GM21515 (cell line): ENCODE data around the gene BOC.

Experiments
- ATAC-seq: cut with Tn5 transposase; IDR thresholded peaks from one replicate; pipeline ENCODE4 v1.9.1; 2021; ENCODE audit not compliant: unreplicated experiment

The BOC gene

DNA sequence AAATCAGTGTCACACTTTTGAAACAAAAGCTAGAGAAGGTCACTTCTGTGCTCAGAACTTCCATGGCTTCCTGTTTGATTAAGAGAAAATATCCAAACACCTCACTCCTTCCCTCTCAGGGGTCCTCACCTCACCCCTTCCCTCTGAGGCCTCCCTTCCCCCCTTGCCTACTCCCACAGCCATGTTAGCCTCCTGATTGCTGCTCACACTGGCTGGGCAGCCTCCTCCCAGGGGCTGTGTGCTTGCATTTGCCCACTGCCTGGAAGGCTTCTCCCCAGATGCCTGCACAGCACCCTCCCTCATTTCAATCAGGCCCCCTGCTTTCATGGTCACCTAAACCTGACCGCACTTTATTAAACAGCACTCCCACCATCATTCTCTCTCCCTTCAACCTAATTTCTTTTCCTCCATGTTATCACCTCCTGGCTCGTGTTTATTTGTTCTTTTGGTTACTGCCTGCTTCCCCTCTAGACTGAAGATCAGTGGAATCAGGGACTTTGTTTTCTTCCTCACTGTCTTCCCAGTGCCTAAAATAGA is 10.4 kb downstream of the BOC start:
- ATAC-seq: no peak

DNA sequence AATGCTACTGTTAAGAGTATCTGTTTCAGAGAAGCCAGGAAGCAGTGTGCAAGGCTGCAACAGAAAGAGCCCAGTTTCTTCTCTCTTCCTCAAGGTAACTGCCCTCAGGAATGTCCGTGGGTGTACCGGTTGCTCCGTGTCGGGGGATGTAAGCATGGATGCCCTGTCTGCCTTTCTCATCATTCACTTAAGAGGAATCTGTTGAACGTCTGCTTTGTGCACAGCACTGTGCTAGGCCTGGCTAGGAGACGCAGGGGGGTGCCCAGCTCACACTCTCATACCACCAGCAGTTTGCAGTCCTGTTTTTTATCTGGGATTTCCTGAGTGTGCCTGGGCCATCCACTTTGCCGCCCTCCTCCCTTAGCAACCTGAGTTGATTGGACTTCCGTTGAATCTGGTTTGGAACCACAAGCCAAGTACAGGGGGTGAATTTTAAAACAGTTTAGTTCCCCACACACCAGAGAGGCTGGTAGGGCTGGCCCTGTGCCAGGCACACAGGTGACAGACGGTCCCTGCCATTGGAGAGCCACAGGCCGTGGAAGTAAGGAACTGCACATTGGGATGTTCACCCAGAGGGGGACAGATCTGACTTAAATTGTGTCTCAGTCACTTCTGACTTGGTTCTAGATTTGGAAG is 11.2 kb downstream of the BOC start:
- ATAC-seq: no peak

DNA sequence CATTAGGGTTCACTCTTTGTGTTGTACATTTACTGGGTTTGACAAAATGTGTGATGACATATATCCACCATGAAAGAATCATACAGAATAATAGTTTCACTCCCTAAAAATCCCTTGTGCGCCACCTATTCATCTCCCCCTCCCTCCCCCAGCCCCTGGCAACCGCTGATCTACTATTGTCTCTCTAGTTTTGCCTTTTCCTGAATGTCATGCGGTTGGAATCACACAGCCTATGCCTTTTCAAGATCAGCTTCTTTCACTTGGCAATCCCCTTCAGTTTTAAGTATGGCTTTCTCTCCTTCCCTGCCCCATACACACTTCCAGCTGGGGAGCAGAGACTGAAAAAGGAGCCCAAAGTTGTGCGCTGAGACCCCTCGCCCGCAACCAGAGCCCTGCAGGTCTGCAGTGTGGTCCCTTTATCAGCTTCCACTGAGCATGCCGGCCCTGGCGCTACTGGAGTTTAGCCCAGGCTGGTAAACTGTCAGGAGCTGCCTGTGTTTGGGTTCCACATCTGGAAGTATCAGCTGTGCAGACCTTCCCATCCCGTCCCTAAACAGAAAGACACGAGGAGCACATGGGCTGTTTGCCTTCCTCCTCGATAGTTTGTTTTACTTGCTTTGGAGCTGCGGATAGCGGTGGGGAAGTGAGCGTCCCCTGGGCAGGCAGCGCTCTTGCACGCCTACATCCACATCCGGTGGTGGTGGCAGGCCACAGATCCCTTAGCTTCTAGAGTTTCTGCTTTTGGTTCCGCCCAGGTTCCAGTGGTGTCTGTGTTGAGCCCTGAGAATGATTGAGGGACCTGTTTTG is 12.3 kb downstream of the BOC start:
- ATAC-seq: peak; percentile 73

DNA sequence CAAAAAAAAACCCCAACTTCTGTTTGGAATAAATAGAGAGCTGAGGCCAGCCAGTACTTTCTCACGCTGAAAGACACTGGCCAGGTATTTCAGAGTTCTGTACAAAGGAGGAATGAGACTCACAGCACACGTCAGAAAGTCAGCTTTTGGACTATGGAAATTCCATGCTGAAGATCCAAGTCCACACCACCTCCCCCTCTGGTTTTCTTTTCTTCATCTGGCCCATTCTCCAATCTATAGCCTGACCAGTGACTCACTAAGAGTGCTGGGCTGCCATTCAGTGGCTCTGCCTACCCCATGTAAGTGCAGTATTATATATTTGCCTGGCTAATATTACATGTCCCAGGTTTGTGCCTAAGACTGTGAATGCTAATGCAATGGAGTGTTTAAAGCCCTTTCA is 13.9 kb downstream of the BOC start:
- no peak for ATAC-seq

DNA sequence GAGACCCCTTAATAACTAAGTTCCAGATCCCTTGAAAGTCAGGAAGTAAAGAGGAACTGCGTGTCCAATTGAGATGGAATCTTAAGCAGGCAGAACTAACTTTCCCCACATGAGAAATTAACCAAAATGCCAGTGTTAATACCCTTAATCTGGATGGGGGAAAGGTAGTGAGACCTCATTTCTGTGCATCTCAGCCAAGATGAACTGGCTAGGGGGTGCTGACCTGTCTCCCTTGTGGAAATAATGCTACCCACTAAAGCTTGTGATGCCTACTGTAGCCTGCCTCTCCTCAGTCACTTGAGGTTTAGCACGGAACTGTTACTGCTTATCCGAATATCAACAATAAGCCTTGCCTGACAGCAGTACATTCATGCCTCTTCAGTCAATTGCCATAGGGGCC is 15.1 kb downstream of the BOC start:
- no peak for ATAC-seq

DNA sequence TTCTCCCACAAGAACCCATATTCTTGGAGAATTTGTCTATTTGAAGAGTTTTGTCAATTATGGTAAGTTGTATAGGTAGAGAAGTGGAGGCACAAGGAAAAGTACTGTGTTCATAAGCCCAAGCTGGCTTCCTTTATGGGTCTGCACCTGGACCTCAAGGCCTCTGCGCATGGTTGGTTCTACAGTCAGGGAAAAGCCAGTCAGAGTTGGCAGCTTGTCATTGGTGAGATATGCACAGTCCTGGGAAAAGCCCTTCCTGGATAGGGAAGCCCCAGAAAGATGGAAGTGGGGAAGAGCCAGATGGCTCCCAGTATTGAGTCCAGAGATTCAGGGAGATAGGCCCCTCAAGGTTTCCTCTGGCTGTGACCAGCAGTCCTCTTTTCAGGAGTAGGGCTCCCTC is 15.8 kb downstream of the BOC start:
- ATAC-seq: no peak

DNA sequence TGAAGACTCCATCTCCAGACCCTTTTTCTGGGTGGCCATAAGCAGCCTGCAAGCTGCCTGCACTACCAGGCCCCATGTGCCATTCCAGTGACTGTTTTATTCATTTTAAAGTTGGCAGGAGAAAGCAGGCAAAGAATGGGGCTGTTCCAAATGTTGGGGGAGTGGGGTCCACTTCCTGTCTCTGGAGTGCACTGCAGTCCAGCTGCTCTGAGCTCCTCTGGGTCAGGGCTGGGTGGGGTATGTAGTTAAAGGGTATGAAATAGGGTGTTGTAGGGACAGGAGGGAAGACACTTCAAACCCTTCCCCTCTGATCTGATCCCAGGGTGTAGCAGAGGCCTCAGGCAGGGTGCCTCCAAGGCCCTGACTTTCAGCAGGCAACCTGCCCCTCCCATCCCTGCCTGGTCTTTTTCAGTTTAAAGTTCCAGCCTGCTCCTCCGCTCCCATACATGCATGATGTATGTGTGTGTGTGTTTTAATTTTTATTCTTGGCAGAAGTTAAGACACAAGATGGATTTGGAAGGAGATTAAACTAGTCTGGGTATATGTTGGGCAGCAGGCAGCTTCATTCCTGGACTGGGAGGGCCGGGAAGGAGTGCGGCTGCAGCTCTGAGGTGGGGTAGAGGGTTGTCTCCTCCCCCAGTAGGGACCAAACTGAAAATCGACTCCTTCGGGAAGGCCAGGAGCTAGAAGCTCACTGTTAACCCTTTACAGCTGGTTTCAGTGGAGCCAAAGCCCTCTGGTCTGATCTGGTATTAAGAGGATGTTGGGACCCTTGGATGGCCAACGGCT is 17.3 kb downstream of the BOC start:
- ATAC-seq: no peak

DNA sequence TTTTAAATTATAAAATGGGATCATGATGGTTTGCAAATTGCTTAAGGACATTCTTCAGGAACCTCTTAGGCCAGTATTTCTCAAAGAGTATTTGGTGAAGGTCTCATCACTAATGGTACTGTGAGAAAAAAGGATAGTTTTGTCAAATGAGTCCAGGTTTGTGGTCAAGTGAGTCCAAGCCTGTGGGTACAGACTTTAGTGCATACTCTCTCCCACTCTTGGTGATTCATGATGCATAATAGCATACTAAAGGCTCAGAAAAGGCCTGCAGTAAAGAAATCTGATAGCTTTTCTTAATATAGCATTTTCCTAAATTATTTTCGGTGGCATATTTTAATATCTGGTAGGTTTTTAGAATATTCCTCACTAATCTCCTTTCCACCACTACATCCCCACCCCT is 20.0 kb downstream of the BOC start:
- ATAC-seq: no peak

DNA sequence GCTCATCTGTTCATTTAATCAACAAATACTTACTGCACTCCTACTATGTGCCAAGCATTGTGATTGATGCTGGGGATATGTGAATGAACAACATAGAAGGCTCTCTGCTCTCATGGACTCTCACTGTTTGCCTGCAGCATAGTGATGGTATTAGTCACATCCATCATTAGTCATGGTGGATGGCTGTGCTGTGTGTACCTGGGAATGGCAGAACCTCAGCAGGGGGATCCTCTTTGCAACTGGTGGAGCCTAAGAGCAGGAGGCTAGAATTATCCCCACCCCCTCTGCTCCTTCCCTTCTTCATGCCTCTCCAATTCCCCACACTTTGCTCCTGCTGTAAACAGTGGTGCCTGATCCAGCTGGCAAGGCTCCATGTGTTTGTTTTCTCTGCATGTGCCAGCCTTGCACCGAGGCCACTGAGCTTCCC is 20.5 kb downstream of the BOC start:
- ATAC-seq: no peak

DNA sequence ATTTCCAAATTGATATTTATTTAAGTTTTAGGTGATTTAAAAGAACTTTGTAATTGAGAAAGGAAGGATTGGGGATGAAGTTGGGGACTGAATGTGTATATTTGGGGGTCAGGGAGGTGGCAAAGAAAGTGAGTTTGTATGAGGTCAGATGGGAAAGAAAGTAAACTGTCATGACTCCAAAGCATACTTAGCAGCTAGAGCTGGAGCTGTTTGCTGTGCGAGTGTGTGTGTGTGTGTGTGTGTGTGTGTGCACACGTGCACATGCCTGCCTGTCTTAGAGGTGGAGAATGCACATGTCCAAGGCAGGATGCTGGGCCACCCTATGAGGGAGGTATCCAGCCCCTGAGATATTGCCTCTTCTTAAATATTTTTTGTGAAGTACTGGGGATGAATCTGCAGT is 21.0 kb downstream of the BOC start:
- ATAC-seq: no peak

DNA sequence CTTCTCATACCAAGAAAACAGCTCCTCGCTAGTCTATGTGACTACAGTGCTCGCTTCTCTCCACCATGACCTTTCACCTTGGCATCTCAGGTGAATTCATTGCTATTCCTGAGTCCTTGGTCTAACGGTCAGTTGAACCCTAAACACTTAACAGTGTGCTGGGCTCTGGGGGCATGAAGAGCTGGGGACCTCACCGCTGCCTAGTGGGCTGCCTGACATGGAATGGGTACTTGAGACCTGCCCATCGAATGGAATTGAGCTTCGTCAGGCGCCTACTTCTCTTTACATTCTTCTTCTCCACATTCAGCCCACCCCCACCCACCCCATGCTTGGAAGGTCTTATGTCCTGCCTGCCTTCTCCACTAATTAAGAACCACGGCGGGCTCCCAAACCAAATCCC is 22.1 kb downstream of the BOC start:
- no peak for ATAC-seq

DNA sequence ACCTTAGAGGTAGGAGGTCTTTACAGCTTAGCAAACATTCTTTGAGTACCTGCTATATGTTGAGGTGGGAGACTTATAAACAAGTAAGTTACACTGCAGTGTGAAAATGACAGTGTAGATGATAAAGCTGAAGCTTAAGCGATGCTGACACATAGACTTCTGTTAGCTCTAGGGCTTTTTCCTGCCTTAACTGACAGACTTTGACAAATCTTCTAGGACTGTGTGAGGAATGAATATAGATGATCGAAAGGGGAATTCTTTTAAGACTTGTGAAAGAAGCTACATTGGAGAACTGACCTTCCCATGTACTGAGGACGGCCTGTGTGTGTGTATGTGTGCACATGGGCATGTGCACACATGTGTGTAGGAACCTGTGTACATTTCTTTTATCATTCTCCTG is 22.7 kb downstream of the BOC start:
- no peak for ATAC-seq

DNA sequence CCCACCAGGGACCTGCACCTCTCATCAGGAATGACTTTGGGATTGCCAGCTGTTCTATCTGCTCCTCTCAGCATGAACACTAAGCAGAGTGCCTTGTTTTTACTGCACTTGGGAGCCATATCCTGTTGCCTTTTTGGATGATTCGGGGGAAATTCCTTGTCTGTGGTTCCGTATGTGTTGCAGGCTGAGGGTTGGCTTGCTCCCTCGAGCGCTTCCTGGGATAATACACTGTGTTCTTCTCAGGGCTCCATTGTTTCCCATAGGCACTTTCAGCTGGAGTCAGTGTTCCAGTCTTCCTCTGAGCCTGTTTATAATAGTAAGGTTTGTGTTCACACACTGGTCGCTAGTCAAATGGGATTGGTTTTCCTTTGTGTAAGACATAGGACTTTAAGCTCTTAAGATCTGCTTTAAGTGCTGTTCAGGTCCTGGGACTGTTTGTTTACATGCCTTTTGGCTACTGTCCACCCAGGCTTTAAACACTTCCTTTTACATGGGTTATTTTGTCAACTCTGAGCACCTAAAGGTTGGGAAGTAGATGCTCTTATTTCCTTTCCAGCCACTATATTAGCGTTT is 23.4 kb downstream of the BOC start:
- ATAC-seq: no peak

DNA sequence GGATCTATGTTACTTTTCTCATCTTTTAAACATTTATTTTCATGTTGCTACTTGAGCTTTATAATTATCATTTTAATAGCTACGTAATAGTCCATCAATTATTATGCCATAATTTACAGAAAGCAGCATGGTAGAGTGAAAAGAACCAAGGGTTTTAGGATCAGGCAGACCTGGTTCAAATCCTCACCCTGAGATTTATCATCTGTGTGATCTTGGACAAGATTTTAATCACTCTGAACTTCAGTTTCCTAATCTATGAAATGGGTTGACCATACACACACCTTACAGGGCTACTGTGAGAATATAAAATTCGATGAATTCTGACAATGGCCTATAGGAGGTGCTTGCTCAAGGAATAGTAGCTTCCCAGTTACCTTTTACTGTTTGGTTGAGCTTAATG is 27.1 kb downstream of the BOC start:
- ATAC-seq: no peak

DNA sequence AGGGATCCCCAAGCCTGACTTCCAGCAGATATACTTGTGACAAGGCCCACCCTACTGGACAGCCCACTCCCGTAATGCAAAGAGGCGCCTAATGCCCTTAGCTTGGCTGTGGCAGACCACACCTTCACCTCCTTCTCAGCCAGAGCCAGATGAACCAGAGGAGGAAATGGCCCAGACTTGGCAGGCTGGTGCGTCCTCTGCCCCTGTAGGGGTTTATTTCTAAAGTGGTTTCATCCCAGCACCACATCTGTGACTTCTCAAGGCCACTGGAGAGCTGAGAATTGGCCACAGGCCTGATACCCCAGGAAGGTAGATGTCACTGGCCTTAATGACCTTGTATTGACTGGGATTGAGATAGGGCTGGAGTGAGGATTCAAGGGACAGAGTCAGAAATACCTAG is 29.5 kb downstream of the BOC start:
- no peak for ATAC-seq

DNA sequence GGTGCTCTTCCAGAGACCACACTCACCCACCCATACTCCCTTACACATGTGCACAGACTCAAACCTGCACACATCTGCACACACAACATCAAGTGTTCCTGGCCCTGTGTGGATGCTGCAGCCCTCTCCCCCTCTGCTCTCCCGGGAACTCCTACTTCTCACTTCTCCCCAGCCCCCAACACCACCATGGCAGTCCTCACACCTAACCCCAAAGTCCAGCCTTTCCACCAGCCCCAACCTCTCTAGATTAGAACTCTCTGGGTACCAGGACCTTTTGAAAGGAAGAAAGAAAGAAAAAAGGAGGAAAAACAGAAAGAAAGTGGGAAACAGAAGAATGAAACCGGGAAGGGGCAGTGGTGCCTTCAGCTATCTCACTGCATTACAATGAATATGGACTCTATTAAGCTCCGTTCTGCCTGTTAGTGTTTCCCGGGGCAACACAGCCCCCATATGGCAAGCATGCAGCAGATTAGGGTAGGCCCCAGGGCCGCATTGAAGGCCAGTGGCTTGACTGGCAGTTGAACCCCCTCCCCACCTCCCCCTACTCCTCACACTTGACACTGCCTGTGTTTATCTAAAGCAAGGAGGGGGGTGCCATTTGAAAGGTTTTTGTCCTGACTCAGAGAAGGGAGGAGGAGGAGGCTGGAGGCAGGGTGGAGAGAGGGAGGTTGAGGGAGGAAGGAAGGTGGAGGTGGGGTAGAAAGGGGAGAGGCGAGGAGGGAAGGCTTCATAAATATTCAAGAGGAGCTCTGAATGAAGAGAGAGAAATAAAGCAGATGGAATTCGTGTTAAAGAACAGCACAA is 30.1 kb downstream of the BOC start:
- no peak for ATAC-seq

DNA sequence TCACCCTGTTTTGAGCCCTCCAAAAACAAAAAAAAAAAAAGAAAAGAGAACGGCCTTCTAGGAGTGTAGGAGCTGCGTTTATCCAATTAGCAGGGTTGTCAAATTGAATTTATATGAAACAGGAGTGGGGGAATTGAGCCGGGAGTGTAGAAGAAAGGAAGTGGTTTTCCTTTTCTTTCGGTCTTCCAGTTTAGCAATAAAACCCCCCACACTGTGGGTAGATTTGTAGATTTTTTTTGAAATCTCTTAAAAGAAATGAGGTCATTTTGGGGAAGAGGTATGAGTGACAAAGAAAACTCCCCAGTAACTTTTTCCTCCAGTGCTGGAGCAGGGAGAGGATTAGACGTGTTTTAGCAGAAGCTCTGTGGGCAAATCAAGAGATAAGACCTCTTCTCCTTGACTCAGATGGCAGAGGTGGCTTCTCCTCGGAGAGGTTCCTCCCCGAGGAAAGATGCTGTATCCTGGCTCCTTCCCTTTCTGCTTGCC is 30.8 kb downstream of the BOC start:
- no peak for ATAC-seq

DNA sequence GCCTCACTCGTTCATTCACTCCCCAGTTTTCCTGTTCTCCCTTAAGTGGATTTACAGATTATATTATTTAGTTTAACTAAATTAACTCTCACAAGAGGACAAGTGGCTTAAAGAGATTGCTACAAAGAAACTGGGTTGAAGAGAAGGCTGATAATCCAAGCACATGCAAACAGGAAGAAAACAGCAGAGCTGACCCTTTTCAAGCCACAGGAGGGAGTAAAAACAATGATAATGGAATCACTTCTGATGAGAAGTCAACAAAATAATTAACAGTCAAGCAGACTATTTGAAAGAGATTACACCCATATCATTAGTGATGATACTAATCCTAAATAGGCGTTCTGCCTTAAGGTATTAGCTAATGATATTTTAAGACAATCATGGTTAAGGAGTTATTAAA is 31.7 kb downstream of the BOC start:
- no peak for ATAC-seq

DNA sequence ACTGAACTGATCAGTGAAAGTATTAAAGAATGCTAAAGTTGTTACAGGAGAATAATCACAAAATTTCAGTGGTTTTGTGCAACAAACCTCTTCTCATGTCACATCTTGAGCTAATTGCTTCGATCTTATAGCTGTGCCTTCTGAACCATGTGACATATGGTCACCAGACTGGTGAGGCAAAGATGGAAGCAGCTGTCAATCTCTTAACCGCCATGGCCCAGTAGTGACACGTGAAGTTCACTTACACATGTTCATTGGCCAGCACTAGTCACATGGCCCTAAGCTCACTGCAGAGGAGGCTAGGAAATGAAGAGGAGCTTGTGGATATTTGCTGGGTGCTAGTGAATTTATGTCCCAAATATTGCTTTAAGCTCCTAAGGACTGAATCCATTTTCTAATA is 32.5 kb downstream of the BOC start:
- no peak for ATAC-seq

DNA sequence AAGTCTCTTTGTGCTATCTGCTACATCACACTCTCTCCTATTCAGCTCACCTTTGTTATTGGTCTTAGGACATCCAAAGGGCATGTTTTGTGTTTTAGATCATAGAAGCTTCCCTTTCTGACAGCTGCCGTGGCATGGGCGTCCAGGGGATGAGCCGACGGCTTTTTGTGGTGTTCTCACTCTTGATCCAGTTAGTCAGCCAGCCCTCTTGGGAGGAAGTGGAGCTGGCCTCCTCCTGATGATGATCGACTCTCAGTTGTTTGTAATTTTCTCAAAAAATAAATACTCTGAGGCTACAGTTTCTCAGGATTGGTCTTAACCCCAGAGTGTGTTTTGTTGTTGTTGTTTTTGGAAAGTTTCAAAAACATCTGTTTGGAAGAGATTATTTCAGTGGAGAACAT is 34.4 kb downstream of the BOC start:
- no peak for ATAC-seq
